B cell (primary cell): ENCODE results near the gene DCST2. TPM values are rescaled to one million over a fixed set of nuclear protein-coding genes. Genes with fewer than 3 reads are reported as not detected.

Experiments
- ATAC-seq: fragments of 200-7000 bp; cut with Tn5 transposase; one replicate; pipeline ENCODE4 v1.10.0; 2021; ENCODE audit warnings: low read depth, mild to moderate bottlenecking, moderate number of reproducible peaks, moderate library complexity
- CTCF ChIA-PET: fragments of 350-600 bp; sonication (Branson Sonifier 250); formaldehyde crosslinking; loops from one replicate; lab custom pipeline; 2021; ENCODE audit warnings: antibody characterized with exemption, inconsistent platforms; lab: Charles Lee
- POLR2A ChIA-PET: fragments of 350-600 bp; sonication (Branson Sonifier 250); formaldehyde crosslinking; loops from one replicate; lab custom pipeline; 2021; ENCODE audit warnings: antibody characterized with exemption; lab: Charles Lee
- DNase-seq: peaks from one replicate; pipeline ENCODE4 v3.0.0; 2013
- H2AFZ ChIP-seq: 2 replicates; pipeline ENCODE4 v1.6.1; 2012; ENCODE audit warnings: mild to moderate bottlenecking, low read depth, low read length; ENCODE audit not compliant: insufficient read depth, poor library complexity, severe bottlenecking
- H3K27ac ChIP-seq, 2 donors: 1 replicate in 1 of 2; 2 replicates in 1 of 2; pipeline ENCODE4 v1.5.1; 2012 to 2013; ENCODE audit warnings: low read length in 2 of 2, mild to moderate bottlenecking in 2 of 2, moderate library complexity in 1 of 2
- H3K27me3 ChIP-seq, 4 experiments: fragments of 200-600 bp in 1 of 4; sonication (generic) in 1 of 4; replicated peaks in 1 of 4; 1 replicate in 2 of 4; 2 replicates in 2 of 4; pipeline versions ENCODE4 v1.6.1 to v1.7.0; 2013 to 2016; ENCODE audit warnings: low read length in 3 of 4, mild to moderate bottlenecking in 2 of 4, mixed read lengths in 1 of 4, moderate library complexity in 1 of 4; ENCODE audit not compliant: insufficient read depth in 4 of 4, control insufficient read depth in 3 of 4; ENCODE audit errors: control extremely low read depth in 1 of 4
- H3K36me3 ChIP-seq, 2 experiments: replicated peaks in 1 of 2; 1 replicate in 1 of 2; 2 replicates in 1 of 2; pipeline versions ENCODE4 v1.6.1 to v1.7.1; 2013; ENCODE audit warnings: low read length in 1 of 2; ENCODE audit not compliant: insufficient read depth in 2 of 2, control insufficient read depth in 1 of 2; ENCODE audit errors: control extremely low read depth in 1 of 2, extremely low read depth in 1 of 2
- H3K4me1 ChIP-seq, 2 donors: fragments of 200-600 bp in 1 of 2; sonication (generic) in 1 of 2; 1 replicate in 1 of 2; 2 replicates in 1 of 2; pipeline versions ENCODE4 v1.5.1 to v1.6.1; 2013 to 2017; ENCODE audit warnings: low read length in 2 of 2; ENCODE audit not compliant: control insufficient read depth in 2 of 2, insufficient read depth in 2 of 2
- H3K4me2 ChIP-seq: replicated peaks from 2 replicates; pipeline ENCODE3; 2012; ENCODE audit warnings: mild to moderate bottlenecking, low read depth, low read length; ENCODE audit not compliant: poor library complexity, severe bottlenecking
- H3K4me3 ChIP-seq, 5 experiments: fragments of 200-600 bp in 1 of 5; sonication (generic) in 1 of 5; 1 replicate in 3 of 5; 2 replicates in 2 of 5; pipeline versions ENCODE4 v1.5.1 to v1.7.0; 2011 to 2016; ENCODE audit warnings: low read length in 4 of 5, mild to moderate bottlenecking in 4 of 5, low read depth in 2 of 5, control low read depth in 1 of 5, moderate library complexity in 1 of 5; ENCODE audit not compliant: insufficient read depth in 1 of 5; ENCODE audit errors: control extremely low read depth in 1 of 5, extremely low read depth in 1 of 5
- H3K79me2 ChIP-seq: fragments of 200-600 bp; sonication (generic); one replicate; pipeline ENCODE4 v1.6.0; 2016; ENCODE audit warnings: low read length; ENCODE audit not compliant: control insufficient read depth, insufficient read depth
- H3K9ac ChIP-seq: fragments of 200-600 bp; sonication (generic); 2 replicates; pipeline ENCODE4 v1.6.1; 2017; ENCODE audit warnings: mild to moderate bottlenecking, low read length, moderate library complexity
- H3K9me3 ChIP-seq, 3 donors: one replicate each; pipeline versions ENCODE4 v1.6.1 to v1.7.1; 2013; ENCODE audit warnings: low read length in 2 of 3; ENCODE audit not compliant: control insufficient read depth in 2 of 3, insufficient read depth in 1 of 3; ENCODE audit errors: control extremely low read depth in 1 of 3
- H4K20me1 ChIP-seq: 2 replicates; pipeline ENCODE4 v1.6.0; 2012; ENCODE audit warnings: mild to moderate bottlenecking, low read length; ENCODE audit not compliant: insufficient read depth, control insufficient read depth, poor library complexity, severe bottlenecking
- H3K27ac Mint-ChIP-seq: one replicate; pipeline ENCODE4 v1.8.0; 2021; ENCODE audit warnings: mixed read lengths
- H3K27me3 Mint-ChIP-seq: one replicate; pipeline ENCODE4 v1.8.0; 2021; ENCODE audit warnings: mixed read lengths
- H3K4me1 Mint-ChIP-seq: one replicate; pipeline ENCODE4 v1.8.0; 2021; ENCODE audit warnings: mixed read lengths
- H3K4me3 Mint-ChIP-seq: one replicate; pipeline ENCODE4 v1.8.0; 2021; ENCODE audit warnings: mixed read lengths
- H3K9me3 Mint-ChIP-seq: one replicate; pipeline ENCODE4 v1.8.0; 2022; ENCODE audit warnings: mixed read lengths; ENCODE audit not compliant: insufficient read depth
- CTCF ChIP-seq: fragments of 200-600 bp; IDR thresholded peaks from one replicate; pipeline ENCODE4 v1.8.0; 2022; ENCODE audit warnings: antibody characterized with exemption, mild to moderate bottlenecking
- EZH2 ChIP-seq: IDR thresholded peaks from 2 replicates; pipeline ENCODE4 v1.6.1; 2012; ENCODE audit warnings: borderline replicate concordance, low read depth, mild to moderate bottlenecking, moderate library complexity, low read length; ENCODE audit not compliant: insufficient read depth, poor library complexity, severe bottlenecking
- WGBS: methylation state at CpG from one replicate; pipeline ENCODE4 v1.1.5; 2013; ENCODE audit warnings: missing lambda C conversion rate; ENCODE audit not compliant: insufficient coverage; 5-methylcytosine and 5-hydroxymethylcytosine counted together
- intact Hi-C: fragments of 100-400 bp; cut with micrococcal nuclease; formaldehyde crosslinking; loops from one replicate; pipeline ENCODE4 v1.10.0; 2022
- polyA plus RNA-seq: library from polyadenylated mRNA; depleted of rRNA; stranded (reverse); fragments of >200 nt; gene quantifications from 2 replicates; pipeline ENCODE4 v1.2.3, GENCODE V29; 2012
- total RNA-seq, 2 donors: library from RNA; stranded (reverse); fragments of 120-200 nt in 1 of 2; gene quantifications; 1 replicate in 1 of 2; 2 replicates in 1 of 2; pipeline versions ENCODE4 v1.2.3 to v1.2.4, GENCODE V29; 2013 to 2022

The DCST2 gene
- total and polyA plus RNA-seq, 2 donors (not counting 1 experiment from before 2014, with no cell fraction given) = 0.89 to 5.4 TPM

- Mint-ChIP-seq H3K27me3 (no peaks in the 10 kb centered on the region), H3K4me3 (no peak overlapping the region), H3K27ac (peak overlapping the region; percentile 79), H3K9me3 (no peaks in the 10 kb centered on the region), H3K4me1 (peaks cover 79% of the 10 kb centered on the region)
- Histone ChIP-seq H2AFZ (no peak overlapping the region), H3K4me3 (peak overlapping the region in 1 of 5 experiments; percentile 18), H3K27me3 (no peaks in the 10 kb centered on the region), H3K79me2 (peaks cover 59% of the 10 kb centered on the region), H3K9ac (no peak overlapping the region), H3K4me1 (peaks cover 95 to 97% of the 10 kb centered on the region in 2 donors), H3K36me3 (peaks cover 0 to 10% of the 10 kb centered on the region in 2 experiments), H4K20me1 (peaks cover 34% of the 10 kb centered on the region), H3K27ac (peak overlapping the region; percentile 12 to 60), H3K4me2 (peak overlapping the region; percentile 96), H3K9me3 (no peaks in the 10 kb centered on the region)
- ChIA-PET POLR2A (interaction anchor here (2.4 kb wide), 1 partner anchor 9 kb away, joined by 17 read pairs; no protein-coding TSS in a partner anchor), CTCF (interaction anchor here (1.4 to 18.4 kb wide), 3 partner anchors 6 to 43 kb away, joined by 4 to 295 read pairs (median 295); partner anchors contain the start of genes LENEP and ZBTB7B)
- no peak for DNase-seq
- intact Hi-C loops = no loop called here
- 52% methylated on average over 3 of the region's 16 CpGs for WGBS
- no peak for ATAC-seq
- TF ChIP-seq EZH2 = no peak
- no peak for TF ChIP-seq CTCF
Measured at GRCh38 chr1:155008015-155008941, 25.3 kb downstream of the DCST2 start.
